ENCODE results near the gene CDHR5.

The CDHR5 gene

DNA sequence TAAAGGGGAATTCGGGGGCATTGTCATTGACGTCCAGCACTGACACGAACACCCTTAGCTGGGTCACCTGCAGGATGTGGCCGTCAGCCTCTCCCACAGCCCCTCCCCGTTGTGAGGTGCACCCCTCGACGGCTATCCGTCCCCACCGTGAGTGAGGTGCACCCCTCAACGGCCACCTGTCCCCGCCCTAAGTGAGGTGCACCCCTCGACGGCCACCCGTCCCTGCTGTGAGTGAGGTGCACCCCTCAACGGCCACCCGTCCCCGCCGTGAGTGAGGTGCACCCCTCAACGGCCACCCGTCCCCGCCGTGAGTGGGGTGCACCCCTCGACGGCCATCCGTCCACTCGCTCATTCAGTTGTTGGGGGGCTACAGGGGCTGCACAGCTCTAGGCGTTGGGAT is 2.9 kb downstream of the CDHR5 start:
- DNase-seq, result no peak

DNA sequence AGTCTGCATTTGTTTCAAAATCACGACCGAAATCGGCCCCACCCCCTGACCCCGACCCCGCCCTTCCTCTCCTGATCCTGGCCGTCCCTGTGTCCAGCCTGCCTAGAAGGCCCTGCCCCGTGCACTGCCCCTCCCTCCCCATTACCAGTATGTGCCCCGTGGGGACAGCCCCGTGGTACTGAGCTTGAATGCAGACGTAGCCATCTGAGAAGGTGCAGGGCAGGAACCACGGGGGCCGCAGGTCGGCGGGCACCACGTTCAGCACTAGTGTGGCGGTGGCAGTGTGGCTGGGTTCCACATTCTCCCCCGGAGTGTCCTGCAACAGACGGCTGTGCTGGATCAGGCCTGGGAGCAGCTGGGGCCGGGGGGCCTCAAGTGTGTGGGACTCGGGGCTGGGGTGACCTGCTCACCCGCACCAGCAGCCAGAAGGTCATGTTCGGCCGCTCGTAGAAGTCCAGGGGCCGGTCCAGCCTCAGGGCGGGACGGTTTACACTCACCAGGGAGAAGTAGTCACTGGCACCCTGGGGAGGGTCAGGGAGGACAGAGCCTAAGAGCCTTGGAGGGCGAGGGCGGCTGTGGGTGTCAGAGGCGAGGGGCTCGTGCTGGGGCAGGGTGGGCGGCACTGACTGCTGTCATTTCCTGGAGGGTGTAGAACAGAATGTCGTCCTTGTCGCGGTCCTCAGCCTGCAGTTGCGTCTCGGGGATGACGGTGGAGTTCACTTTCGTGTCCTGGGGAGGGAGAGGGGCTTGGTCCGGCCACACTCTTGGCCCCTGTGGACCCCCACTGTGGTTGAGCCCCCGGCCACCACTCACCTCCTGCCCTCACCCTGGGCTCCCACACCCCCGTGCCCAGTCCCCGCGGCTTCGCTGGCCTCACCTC is 3.6 kb downstream of the CDHR5 start:
- DNase-seq, result no peak

DNA sequence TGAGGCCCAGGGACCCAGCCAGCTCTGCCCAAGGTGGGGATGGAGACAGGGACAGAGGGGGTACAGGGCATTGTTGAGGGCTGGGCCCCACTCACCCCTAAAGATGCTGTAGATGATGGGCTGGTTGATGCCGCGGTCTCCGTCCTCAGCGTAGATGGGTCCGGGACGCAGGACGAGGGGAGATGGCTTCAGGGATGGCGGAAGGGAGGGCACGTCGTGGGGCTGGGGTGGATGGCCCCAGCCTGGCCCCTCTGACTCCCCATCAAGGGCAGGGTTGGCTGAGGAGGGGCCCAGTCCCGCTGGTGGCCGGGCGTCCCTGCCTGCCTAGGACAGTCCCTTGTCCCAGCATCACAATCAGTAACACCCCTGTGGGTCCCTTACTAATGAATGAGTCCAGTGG is 4.6 kb downstream of the CDHR5 start:
- DNase-seq, result no peak

DNA sequence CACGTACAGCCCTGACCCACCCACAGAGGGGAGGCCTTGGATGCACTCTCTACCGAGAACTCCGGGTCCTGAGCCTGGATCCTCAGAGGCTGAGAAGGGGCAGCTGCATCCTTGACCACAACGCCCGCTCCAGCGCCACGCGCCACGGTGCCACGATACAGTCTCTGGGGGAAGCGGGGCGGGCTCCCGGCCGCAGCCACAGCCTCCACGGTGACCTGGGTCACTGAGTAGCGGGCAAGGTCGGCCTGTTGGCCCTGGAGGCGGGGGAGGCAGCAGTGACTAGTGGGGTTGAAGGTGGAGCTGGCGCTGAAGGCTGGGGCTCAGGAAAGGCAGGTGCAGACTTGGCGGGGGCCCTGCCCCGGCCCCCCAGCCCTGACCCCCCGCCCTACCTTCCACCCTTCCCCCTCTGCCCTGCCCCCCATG is 5.1 kb downstream of the CDHR5 start:
- DNase-seq, result no peak

DNA sequence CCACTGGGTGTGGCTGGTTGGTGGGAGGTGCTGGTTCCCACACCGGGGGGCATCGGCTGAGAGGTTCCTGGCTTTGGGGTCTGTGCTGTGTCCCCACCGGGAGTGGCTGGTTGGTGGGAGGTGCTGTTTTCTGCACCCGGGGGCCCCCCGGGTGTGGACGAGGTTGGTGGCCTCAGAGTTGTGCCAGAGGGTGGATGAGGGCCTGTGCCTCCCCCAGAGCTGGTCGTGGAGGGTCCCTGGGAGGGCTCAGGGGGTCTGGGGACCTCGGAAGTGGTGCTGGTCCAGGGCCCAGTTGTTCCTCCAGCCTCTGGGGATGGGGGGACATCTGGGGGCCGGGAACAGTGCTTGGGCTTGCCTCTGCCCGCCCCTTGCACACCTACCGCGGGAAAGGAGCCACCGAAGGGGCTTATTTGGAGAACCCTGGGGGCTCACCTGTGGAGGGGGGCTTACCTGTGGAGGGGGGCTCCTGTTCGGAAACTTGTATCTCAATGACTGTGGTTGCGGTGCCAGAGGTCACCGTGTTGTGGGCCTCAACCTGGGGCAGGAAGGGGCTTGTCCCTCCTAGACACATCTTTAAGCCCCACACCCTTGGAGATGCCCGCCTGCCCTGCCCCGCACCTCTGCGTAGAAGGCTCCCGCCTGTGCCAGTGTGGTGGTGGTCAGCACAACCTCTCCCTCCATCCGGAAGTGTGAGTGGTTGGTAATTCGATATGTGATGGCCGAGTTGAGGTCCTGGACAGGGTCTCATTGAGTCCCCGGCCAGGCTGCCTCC is 5.7 kb downstream of the CDHR5 start:
- no peak for DNase-seq

DNA sequence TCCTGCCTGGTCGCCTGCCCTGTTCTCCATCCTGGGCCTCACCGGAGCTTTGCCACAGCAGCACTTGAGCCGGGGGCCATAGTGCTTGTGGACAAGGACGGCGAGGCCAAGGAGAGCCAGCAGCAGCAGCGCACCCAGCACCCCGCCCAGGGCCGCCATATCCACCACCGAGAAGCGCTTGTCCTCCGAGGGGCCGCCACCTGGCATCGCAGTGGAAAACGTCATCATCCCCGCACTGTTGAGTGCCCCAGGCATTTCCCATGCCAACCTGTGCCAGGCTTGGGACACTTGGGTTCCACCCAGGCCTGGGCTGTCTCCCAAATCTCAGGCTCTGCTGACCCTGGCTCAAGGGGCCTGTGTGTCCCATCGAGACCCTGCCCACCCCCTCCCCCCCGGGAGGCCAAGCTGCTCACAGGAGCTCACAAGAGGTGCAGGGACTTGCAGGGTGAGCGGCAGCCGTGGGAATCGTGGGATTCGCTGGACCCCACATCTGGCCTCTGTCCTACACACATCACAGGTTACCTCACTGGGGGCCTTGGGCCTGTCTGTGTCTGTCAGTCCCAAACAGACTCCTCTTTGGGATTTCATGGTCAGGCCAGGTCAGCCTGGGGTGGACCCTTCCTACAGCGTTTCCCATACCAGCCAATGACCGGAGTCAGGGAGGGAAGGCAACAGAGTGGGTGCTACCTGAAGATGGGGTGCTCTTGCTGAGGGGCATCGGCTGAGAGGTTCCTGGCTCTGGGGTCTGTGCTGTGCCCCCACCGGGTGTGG is 6.7 kb downstream of the CDHR5 start:
- DNase-seq, result no peak

DNA sequence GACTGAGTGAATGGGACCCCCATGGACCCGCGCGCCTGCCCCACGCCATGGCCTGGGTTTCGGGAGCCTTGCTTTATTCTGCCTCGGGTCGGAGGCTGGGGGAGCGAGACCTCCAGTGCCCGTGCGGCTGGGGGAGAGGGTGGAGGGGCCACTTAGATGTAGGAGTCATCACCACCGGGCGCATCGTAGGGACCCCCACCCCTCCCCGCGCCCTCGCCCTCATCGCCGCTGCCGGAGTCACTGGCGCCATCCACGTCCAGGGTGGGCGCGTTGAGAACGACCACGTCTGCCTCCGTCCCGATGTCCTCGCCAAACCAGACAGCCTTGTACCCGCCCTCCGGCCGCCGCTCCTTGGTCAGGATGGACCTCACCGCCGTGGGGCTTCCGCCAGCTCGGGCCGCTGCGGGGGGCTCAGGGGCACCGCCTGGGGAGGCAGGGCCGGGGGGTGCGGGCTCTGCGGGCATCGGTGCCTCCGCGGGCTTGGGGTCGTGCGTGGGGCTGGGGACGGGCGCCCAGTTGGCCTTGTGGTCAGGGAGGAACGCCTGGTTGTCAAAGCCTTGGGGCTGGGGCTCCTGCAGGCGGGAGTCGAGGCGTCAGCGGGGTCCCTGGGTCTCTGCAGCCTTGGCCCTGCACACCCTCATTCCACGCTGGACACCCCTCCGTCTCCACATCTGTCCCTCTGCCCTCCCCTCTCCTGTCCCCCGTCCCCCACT is 7.4 kb downstream of the CDHR5 start:
- DNase-seq, result no peak

DNA sequence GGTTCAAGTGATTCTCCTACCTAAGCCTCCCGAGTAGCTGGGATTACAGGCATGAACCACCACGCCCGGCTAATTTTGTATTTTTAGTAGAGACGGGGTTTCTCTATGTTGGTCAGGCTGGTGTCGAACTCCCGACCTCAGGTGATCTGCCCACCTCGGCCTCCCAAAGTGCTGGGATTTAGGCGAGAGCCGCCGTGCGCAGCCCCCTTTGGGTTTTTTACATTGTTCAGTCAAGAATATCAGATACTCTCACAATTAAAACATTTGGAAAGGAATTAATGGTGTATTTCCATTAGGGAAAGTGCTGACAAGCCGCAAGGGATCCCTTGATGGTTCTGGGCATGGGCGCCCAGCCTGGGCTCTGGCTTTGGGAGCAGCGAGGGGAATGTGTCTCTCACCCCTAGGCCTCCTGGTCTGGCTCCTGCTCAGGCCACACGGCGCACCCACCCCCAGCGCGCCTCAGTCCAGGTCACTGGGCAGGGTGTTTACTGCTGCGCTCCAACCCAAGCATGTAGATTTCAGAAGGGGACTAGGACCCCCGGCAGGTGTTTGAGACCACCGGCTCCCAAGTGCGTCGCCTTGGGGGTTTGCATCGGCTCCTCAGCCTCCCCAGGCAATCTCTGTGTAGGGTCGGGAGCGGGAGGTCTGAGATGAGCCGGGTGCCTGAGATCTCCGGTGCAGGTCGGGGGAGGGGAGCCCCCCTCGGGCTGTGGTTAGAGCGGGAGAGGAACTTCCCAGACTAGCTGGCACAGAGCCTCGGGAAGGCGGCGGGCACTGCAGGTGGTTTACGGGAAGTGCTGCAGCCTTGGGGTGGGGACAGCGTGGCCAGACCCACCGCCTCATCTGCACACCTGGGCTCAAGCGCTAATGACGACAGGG is 8.2 kb downstream of the CDHR5 start:
- no peak for DNase-seq

DNA sequence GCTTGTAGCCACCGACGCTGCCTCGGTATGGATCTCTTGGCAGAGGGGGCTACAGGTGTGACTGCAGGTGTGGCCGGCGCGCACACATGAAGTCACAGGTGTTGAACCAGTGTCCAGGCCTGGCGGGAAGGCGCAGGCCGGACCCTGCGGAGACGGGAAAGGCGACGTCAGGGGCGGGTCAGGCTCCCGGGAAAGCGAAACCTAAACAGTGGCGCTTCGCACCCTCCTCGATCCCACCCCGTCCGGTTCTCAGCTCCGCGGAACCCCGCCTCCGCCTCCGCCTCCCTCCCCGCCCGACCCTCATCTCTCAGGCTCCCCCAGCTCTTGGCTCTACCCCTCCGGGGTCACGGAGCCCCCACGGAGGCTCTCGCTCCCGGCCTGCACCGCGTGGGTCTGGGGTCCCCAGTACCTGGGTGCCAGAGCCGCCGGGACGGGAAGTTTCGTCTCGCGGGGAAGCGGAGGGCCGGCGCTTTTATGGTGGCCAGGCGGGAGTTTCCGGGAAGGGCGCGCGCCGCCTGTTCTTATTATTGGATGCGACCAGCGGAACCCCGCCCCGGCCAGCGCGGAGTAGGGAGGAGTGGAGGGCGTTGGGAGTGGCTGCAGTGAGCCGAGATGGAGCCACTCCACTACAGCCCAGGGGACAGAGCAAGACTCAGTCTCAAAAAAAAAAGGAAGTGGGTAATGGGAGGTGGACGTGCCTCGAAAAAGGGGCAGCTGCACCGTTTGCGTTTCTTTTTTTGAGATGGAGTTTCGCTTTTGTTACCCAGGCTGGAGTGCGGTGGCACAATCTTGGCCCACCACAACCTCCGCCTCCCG is 9.0 kb downstream of the CDHR5 start, which contains the start of gene IRF7:
Gene IRF7 (minus strand): TSS at position 447 of the 816 bp plus-strand sequence. CDS start 586 bp downstream, outside the sequence.
- peak; percentile 90 for DNase-seq

DNA sequence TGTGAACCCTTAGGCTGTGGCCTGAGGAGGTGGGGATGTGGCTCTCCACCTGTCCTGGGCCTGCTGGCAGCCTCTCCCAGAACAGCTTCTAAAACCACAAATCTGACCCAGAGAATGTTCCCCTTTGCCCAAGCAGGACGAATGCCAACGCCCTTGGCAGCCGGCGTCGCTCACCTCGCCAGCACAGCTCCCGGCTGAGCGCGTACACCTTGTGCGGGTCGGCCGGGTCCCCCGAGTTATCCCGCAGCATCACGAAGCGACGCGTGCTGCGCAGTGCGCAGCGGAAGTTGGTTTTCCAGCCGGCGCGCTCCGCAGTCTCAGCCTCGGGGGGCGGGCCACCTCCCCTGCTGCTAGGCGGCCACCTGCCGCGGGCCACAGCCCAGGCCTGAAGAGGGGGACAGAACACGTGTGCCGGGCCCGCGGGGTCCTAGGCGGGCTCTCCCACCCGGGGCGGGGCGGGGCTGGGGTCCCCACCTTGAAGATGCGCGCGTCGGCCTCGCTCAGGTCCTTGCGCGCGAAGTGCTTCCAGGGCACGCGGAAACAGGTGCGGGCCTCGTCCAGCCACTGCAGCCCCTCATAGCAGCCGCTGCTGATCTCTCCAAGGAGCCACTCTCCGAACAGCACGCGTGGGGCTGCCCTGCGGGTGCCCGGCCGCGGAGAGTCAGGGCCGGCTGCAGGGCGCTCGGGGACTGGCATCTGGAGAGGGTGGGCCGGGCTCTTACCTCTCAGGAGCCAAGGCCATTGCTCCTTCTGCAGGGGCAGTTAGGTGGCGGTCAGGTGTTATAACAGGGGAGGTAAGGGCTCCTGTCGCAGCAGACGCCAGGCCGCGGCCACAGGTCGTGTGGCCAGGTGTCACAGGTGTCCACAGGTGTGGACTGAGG is 9.9 kb downstream of the CDHR5 start:
- DNase-seq, result no peak

DNA sequence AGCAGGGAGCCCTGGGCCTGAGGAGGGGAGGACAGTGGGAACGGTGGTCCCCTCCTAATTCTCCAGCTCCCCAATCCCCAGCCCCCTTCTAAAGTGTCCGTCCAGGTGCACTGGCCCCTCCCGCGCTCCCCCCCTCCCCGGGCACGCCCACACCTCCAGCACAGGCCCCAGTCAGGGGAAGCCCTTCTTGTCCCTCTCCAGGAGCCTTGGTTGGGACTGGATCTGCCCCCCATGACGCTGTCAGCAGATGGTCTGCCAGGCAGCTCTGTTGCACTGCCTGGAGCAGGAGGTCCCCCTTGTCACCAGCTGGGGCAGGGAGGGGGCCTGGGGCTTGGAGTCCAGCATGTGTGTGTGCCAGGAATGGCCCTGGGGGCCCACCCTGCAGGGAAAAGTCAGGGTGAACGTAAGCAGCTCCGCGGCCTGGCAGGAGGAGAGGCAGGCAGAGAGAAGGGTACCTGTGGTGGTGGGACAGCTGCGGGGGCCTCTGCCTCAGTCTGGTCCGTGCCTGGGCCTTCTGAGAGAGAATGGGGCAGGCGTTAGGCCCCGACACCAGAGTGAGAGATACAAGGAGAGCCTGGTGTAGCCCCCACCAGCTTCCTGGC is 10.6 kb downstream of the CDHR5 start:
- no peak for DNase-seq

DNA sequence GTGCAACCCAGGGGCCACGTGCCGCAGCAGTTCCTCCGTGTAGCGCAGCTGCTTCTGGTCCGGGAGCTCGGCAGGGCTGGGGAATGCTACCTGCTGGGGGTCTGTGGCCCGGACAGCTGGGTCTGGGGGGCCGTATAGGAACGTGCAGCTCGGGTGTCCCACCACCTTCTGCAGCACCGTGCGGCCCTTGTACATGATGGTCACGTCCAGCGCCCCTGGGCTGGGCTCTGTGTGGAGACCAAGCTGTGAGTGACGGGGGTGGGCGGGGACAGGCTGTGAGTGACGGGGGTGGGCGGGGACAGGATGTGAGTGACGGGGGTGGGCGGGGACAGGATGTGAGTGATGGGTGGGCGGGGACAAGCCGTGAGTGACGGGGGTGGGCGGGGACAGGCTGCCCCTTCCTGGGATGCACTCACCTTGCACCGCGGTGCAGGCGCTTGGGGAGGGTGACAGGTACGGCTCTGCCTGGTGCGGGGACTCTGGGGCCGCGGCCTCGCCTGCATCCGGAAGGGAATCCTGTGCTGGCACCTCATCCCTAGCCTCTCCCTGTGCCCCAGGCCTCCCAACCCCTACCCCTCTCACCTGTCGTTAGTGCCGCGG is 11.3 kb downstream of the CDHR5 start:
- DNase-seq, result no peak

DNA sequence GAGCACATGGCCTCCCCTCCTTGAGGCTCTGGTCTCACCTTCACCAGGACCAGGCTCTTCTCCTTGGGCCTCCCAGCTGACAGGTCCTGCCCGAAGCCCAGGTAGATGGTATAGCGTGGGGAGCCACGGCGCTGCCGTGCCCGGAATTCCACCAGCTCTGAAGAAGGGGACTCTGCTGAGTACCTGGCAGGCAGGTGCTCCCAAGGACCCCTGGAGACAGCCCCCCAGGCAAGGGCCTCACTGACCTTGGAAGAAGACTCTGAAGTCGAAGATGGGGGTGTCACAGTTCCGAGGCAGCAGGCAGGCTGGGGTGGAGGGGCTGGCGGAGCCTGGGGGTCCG is 11.8 kb downstream of the CDHR5 start:
- DNase-seq, result no peak

DNA sequence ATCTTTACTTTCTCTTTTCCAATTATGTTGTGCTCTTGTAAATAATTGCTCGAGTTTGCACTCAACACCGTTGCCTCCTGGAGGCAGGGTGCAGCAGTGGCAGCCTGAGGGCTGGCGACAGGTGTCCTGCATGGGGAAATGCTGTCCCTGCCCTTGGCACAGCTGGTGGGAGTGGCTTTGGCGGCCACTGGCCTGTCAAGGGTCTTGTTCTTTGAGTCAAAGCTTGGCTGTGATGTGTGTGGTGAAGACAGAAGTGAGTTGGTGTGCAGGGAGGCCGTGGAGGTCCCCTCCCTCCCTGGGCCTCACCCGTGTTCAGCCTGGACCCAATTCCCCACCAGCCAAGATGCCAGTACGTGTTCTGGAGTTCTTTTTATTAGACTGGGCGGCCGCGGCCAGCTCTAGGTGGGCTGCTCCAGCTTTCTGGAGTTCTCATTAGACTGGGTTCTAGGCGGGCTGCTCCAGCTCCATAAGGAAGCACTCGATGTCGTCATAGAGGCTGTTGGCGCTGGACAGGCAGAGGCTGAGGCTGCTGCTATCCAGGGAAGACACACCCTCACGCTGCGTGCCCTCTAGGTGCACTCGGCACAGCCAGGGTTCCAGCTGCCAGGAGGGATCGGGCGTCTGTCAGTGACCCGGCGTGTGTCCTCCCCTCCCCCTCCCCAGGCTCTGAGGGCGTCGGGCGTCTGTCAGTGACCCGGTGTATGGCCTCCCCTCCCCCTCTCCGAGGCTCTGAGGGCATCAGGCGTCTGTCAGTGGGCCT is 12.4 kb downstream of the CDHR5 start:
- DNase-seq, result peak; percentile 28

DNA sequence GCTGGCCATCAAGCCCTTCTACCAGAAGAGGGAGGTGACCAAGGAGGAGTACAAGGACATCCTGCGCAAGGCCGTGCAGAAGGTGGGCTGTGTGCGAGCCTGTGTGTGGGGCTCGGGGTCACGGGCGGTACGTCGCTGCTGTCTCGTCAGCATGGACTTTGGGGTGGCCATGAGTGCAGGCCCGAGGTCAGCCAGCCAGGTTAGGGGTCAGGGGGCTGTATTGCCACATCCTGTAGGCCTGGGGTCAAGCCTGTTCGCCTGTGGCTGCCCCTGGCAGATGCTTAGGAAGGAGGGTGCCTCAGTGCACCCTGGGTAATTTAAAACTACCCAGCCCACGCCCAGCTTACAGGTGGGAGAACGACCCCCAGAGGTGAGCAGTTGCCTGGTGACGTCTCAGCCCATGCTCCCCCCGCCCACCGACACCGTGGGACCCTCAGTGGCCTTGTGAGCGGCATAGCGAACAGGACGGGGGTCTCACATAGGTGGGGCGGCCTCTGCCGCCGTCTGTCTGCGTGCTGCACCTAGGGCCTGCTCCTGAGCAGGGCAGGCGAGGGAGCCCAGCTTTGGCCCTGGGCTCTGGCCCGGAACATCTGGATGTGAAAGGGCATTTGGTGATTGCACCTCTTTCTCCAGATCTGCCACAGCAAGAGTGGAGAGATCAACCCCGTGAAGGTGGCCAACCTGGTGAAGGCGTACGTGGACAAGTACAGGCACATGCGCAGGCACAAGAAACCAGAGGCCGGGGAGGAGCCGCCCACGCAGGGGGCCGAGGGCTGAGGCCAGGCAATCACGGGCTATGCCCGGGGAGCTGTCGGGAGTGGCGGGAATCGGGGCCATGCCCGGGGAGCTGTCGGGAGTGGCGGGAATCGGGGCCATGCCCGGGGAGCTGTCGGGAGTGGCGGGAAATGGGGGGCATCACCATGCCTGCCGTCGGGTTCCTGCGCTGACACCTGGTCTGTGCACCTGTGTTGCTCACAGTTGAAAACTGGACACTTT is 13.5 kb downstream of the CDHR5 start:
- no peak for DNase-seq

DNA sequence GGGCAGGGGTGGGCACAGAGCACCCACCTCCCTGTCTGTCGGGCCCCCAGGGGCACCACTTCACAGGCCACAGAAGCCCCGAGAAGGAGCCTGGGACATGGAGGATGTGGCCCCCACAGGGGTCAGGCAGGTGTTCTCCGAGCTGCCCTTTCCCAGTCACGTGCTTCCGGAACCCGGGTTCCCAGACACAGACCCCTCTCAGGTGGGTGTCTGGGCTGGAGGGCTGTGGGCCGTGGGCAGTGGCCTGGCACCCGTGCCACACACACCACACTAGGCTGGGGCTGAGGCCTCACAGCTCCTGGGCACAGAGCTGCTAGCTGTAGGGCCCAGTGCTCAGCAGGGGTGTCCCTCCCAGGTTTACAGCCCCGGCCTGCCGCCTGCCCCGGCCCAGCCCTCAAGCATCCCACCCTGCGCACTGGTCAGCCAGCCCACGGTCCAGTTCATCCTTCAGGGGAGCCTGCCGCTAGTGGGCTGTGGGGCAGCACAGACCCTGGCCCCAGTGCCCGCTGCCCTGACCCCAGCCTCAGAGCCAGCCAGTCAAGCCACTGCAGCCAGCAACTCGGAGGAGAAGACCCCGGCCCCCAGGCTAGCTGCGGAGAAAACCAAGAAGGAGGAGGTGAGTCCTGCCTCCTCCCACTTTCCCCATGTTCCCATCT is 14.5 kb downstream of the CDHR5 start:
- DNase-seq, result no peak

All from HCEC 1CT (cell line).